ENCODE data around the gene RIC1.
"Not testable (repeated sequence)": the region's sequence is repeated elsewhere in the genome, so short reads cannot be mapped to it uniquely, and the experiment has no call there.

The RIC1 gene

GRCh38 chr9:5670079-5670478, 41.2 kb downstream of the RIC1 start:
- DNase-seq = no peak

- DNase-seq = no peak
Observed at GRCh38 chr9:5671711-5672353, 42.9 kb downstream of the RIC1 start.

- not testable (repeated sequence) for DNase-seq
Observed at GRCh38 chr9:5675046-5675445, 46.1 kb downstream of the RIC1 start.

- not testable (repeated sequence) for DNase-seq
Observed at GRCh38 chr9:5683591-5683990, 54.7 kb downstream of the RIC1 start.

GRCh38 chr9:5684101-5684500, 55.2 kb downstream of the RIC1 start:
- DNase-seq = no peak

- no peak for DNase-seq
Observed at GRCh38 chr9:5688109-5688508, 59.2 kb downstream of the RIC1 start.

GRCh38 chr9:5690278-5690677, 61.4 kb downstream of the RIC1 start:
- no peak for DNase-seq

GRCh38 chr9:5695860-5696259, 67.0 kb downstream of the RIC1 start:
- DNase-seq = no peak

GRCh38 chr9:5696884-5697283, 68.0 kb downstream of the RIC1 start:
- no peak for DNase-seq

GRCh38 chr9:5698004-5698403, 69.1 kb downstream of the RIC1 start:
- no peak for DNase-seq

- no peak for DNase-seq
Observed at GRCh38 chr9:5698810-5699556, 70.1 kb downstream of the RIC1 start.

GRCh38 chr9:5708414-5708813, 79.5 kb downstream of the RIC1 start:
- no peak for DNase-seq

GRCh38 chr9:5712651-5713390, 83.9 kb downstream of the RIC1 start:
- DNase-seq = no peak

- no peak for DNase-seq
Observed at GRCh38 chr9:5714501-5715401, 85.8 kb downstream of the RIC1 start.

- DNase-seq = no peak
Observed at GRCh38 chr9:5715548-5716127, 86.7 kb downstream of the RIC1 start.

GRCh38 chr9:5717434-5717833, 88.5 kb downstream of the RIC1 start:
- DNase-seq = not testable (repeated sequence)

GRCh38 chr9:5718296-5719032, 89.6 kb downstream of the RIC1 start:
- no peak for DNase-seq

- DNase-seq = no peak
Observed at GRCh38 chr9:5719100-5719926, 90.4 kb downstream of the RIC1 start.

- DNase-seq = no peak
Observed at GRCh38 chr9:5720151-5720550, 91.2 kb downstream of the RIC1 start.

- DNase-seq = no peak
Observed at GRCh38 chr9:5721279-5722087, 92.6 kb downstream of the RIC1 start.

All from effector CD4-positive, alpha-beta T cell (primary cell).